AG04449 (cell line): ENCODE data around the gene SLC22A12.

Experiments
- CTCF ChIA-PET: fragments of 350-600 bp; formaldehyde crosslinking; extraction: SDS; loops from one replicate; lab custom pipeline; 2021; ENCODE audit warnings: antibody characterized with exemption; lab: Yijun Ruan, JAX
- POLR2A ChIA-PET: fragments of 400-600, 350-600 bp; formaldehyde crosslinking; extraction: SDS; loops from one replicate; lab custom pipeline; 2020; ENCODE audit warnings: antibody characterized with exemption, inconsistent platforms; lab: Yijun Ruan, JAX
- DNase-seq: peaks from one replicate; pipeline ENCODE4 v3.0.0-alpha.2; 2010; ENCODE audit warnings: low read depth, low spot score
- H3K4me3 ChIP-seq: 2 replicates; pipeline ENCODE4 v1.5.1; 2011; ENCODE audit warnings: low read depth, mild to moderate bottlenecking, control low read depth, low read length
- CTCF ChIP-seq: IDR thresholded peaks from one replicate; pipeline ENCODE4 v1.5.1; 2011; ENCODE audit warnings: mild to moderate bottlenecking, moderate library complexity, low read length, control low read depth, inconsistent platforms; ENCODE audit not compliant: insufficient read depth; ENCODE audit errors: missing control alignments

Gene SLC22A12

GRCh38 chr11:64597671-64598101 lies 6.7 kb downstream of the SLC22A12 start:
- CTCF ChIA-PET: interaction anchor here (1.1 kb wide), 1 partner anchor 54 kb away, joined by 5 read pairs; no protein-coding TSS in a partner anchor
- TF ChIP-seq CTCF: no peak
- H3K4me3 ChIP-seq: no peak overlapping the region
- POLR2A ChIA-PET: no interaction called here
- no peak for DNase-seq

GRCh38 chr11:64598106-64598796 lies 7.2 kb downstream of the SLC22A12 start:
- POLR2A ChIA-PET: no interaction called here
- H3K4me3 ChIP-seq: no peak overlapping the region
- no peak for DNase-seq
- TF ChIP-seq CTCF: no peak
- CTCF ChIA-PET: interaction anchor here (1.1 kb wide), 1 partner anchor 53 kb away, joined by 5 read pairs; no protein-coding TSS in a partner anchor

GRCh38 chr11:64598797-64599697 lies 8.0 kb downstream of the SLC22A12 start:
- ChIA-PET CTCF (interaction anchor here (1.3 kb wide), 1 partner anchor 89 kb away, joined by 3 read pairs; no protein-coding TSS in a partner anchor), POLR2A (no interaction called here)
- no peak for TF ChIP-seq CTCF
- H3K4me3 ChIP-seq: no peak overlapping the region
- no peak for DNase-seq

- CTCF ChIA-PET: interaction anchor here (1.3 kb wide), 1 partner anchor 89 kb away, joined by 3 read pairs; no protein-coding TSS in a partner anchor
These were observed 8.7 kb downstream of the SLC22A12 start for GRCh38 chr11:64599698-64600211.

GRCh38 chr11:64600281-64600992 lies 9.4 kb downstream of the SLC22A12 start:
- ChIA-PET POLR2A (no interaction called here), CTCF (interaction anchor here (1.3 to 1.9 kb wide), 2 partner anchors 51 to 88 kb away, joined by 3 to 5 read pairs; no protein-coding TSS in a partner anchor)
- no peak for DNase-seq
- no peak overlapping the region for H3K4me3 ChIP-seq
- no peak for TF ChIP-seq CTCF

More at GRCh38 chr11:64599698-64600211, 8.7 kb downstream of the SLC22A12 start:
- POLR2A ChIA-PET: no interaction called here
- no peak for DNase-seq
- no peak for TF ChIP-seq CTCF
- no peak overlapping the region for H3K4me3 ChIP-seq
